ENCODE results near the gene CCR9. TPM values are rescaled to one million over a fixed set of nuclear protein-coding genes. Genes with fewer than 3 reads are reported as not detected.

CCR9 gene
- total RNA-seq, 1 experiment from 2014 or later = not detected

- TF ChIP-seq POLR2AphosphoS5 (IDR thresholded peaks at IDR 0.05; ENCODE audit: low read depth, low read length) (no peak), CTCF (IDR thresholded peaks at IDR 0.05 in 2 of 3, conservative IDR thresholded peaks at IDR 0.05 in 1 of 3; ENCODE audit: borderline replicate concordance in 1 of 3, insufficient read depth in 1 of 3, low read depth in 2 of 3, low read length in 2 of 3) (no peak)
These were observed 41.5 kb downstream of the CCR9 start (continued) for GRCh38 chr3:45927881-45928280.

- H3K9me2 ChIP-seq (ENCODE audit: insufficient read depth) = no peaks in the 10 kb centered on the region
- ATAC-seq = peak; percentile 98
- intact Hi-C loops (cut with micrococcal nuclease) = loop anchor here (1.0 to 10.0 kb wide), 4 partner anchors 168 to 894 kb away; partner anchors contain the start of gene TMEM158
- no TSS peak for BruUV-seq (replicated peaks)
- ChIA-PET POLR2A (no interaction called here), CTCF (interaction anchor here (0.6 to 1.9 kb wide), 7 partner anchors 10 to 889 kb away, joined by 3 to 5 read pairs (median 4); no protein-coding TSS in a partner anchor), RAD21 (ENCODE audit: low non-redundant PET in 1 of 2, low total read pairs in 2 of 2, uncharacterized antibody in 2 of 2, unreplicated experiment in 2 of 2) (interaction anchor here (0.7 to 1.1 kb wide), 5 partner anchors 67 to 170 kb away, joined by 3 to 10 read pairs (median 3); no protein-coding TSS in a partner anchor)
- no peak for TF ChIP-seq ZFX (IDR thresholded peaks at IDR 0.05)
- peak; percentile 69 to 83 (median 83) for TF ChIP-seq CTCF (IDR thresholded peaks at IDR 0.05 in 2 of 3, conservative IDR thresholded peaks at IDR 0.05 in 1 of 3; ENCODE audit: borderline replicate concordance in 1 of 3, insufficient read depth in 1 of 3, low read depth in 2 of 3, low read length in 2 of 3)
- peak; percentile 85 for TF ChIP-seq RAD21 (IDR thresholded peaks at IDR 0.05; ENCODE audit: low read depth)
- no peak overlapping the region for H3K27ac ChIP-seq (ENCODE audit: low read depth, low read length)
- no peak overlapping the region for H3K4me3 ChIP-seq (replicated peaks in 1 of 2; ENCODE audit: low read depth in 1 of 2, low read length in 2 of 2)
- peaks cover 20 to 21% of the 10 kb centered on the region in 2 experiments; a peak in 3 of 4 replicates for H3K36me3 ChIP-seq (ENCODE audit: control insufficient read depth in 1 of 2, insufficient read depth in 2 of 2, low read length in 2 of 2)
- no peak overlapping the region for H3K9ac ChIP-seq (ENCODE audit: low read length)
- no peak overlapping the region for H2AFZ ChIP-seq (ENCODE audit: low read depth, low read length, poor library complexity, severe bottlenecking)
- H3K9me3 ChIP-seq (ENCODE audit: control insufficient read depth in 1 of 2, insufficient read depth in 1 of 2, low read depth in 1 of 2, low read length in 2 of 2) = no peaks in the 10 kb centered on the region
- no peaks in the 10 kb centered on the region for H3K79me2 ChIP-seq (ENCODE audit: insufficient read depth, low read length)
- peak; percentile 10 for DNase-seq (ENCODE audit: low read depth, low spot score)
- no peaks in the 10 kb centered on the region for H3K27me3 ChIP-seq (ENCODE audit: insufficient read depth, low read length)
- H4K20me1 ChIP-seq (ENCODE audit: insufficient read depth) = no peaks in the 10 kb centered on the region
- no peak overlapping the region for H3K4me2 ChIP-seq (ENCODE audit: low read length)
- peaks cover under 1 to 5% of the 10 kb centered on the region in 2 experiments; a peak in 3 of 4 replicates for H3K4me1 ChIP-seq (ENCODE audit: control insufficient read depth in 1 of 2, insufficient read depth in 2 of 2, low read length in 2 of 2)
These were observed 42.8 kb downstream of the CCR9 start for GRCh38 chr3:45929042-45929679.

Measured in HCT116 (cell line).